ENCODE data around the gene ARMC7.
A peak's percentile ranks its signal among the peaks of the same experiment; 100 is the strongest.

DNA sequence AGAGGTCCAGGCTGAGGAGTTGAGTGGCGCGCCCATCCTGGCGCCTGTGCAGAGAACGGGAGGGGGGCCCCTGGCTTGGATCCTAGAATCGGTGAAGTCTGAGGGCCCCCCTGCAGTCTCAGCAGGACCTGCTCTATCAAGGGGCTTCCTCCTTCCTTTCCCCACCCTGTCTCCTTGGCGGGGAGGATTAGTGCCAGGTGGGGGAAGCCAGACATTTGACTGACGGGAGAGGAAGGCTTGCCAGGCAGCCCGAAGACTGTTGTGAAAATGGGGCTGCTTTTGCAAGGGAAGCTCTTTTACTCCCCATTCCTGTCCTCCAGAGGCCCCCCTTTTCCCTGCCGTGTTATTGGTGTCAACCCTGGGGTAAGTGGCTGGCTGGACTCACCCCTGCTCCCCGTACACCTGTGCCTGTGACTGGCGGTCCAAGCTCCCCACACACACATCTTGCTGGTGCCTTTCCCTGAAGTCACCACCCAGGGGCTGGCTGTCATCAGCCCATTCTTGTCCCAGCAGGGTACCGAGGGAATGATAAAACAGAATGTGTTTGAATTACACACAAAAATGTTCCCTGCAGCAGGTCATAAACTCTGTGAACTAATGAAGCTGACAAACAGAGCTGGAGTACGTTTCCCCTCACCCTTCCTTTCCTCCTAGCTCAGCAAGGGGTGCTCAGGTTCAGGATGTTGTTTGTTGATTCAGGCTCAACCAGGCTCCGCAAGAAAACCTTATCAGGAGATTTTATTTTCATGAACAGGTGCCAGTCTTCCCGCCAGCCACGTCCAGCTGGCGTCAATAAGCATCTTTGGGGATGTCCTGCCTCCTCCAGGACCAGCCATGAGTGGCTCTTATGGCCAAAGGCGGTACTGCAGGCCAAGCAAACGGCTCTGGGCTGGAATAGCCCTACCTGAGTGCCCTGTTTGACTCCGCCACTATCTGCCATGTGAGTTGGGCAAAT is 4.4 kb upstream of the ARMC7 start:
- TF ChIP-seq CTCF (IDR thresholded peaks at IDR 0.05) (peak; percentile 73 to 87 (median 77)), POLR2A (IDR thresholded peaks at IDR 0.05) (no peak)

Measured in body of pancreas (tissue), 4 donors.